IPS-15b (cell line): ENCODE data around the gene NAPA.

ENCODE experiments used
- H3K27me3 ChIP-seq: one replicate; pipeline ENCODE4 v1.6.1; 2013; ENCODE audit warnings: low read length; ENCODE audit not compliant: control insufficient read depth, insufficient read depth
- H3K36me3 ChIP-seq: one replicate; pipeline ENCODE4 v1.6.1; 2013; ENCODE audit warnings: low read length; ENCODE audit not compliant: control insufficient read depth, insufficient read depth
- H3K4me1 ChIP-seq: one replicate; pipeline ENCODE4 v1.6.1; 2013; ENCODE audit warnings: mild to moderate bottlenecking, low read length; ENCODE audit not compliant: control insufficient read depth, insufficient read depth
- H3K4me3 ChIP-seq: one replicate; pipeline ENCODE4 v1.5.1; 2013; ENCODE audit warnings: low read depth, low read length
- H3K9ac ChIP-seq: one replicate; pipeline ENCODE4 v1.6.1; 2013; ENCODE audit warnings: low read depth, mild to moderate bottlenecking, low read length
- H3K9me3 ChIP-seq: one replicate; pipeline ENCODE4 v1.6.1; 2013; ENCODE audit warnings: mild to moderate bottlenecking, low read length; ENCODE audit not compliant: control insufficient read depth, insufficient read depth

NAPA gene

DNA sequence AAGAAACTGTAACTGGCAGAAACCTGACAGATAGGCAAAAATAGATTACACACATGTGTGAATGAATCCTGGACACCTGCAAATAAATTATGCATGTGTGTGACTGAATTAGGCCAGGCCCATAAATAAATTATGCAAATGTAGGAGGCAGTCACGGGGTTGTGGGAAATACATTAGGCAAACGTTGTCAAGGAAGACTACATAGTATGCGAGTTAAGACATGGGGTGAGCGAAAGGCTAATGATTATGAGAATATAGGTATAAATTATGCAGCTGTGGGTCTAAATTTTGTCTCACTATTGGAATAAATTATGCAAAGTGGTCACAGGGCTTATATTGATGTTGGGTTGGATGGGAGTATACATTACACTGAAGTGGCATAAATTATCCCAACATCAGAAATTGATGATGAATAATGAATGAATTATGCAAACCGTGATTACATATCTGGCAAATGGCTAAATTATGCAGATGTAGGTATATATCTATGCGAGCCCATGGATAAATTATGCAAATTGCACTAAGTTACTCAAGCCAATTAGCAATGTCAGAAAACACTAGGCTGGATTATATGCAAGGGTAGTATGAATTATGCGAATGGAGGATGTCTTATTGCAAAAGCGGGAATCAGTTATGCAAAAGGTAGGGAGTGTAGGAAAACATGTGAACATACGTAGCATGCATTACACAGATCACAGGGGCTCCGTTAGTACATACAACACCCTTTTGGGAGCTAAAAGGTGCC is 50.0 kb downstream of the NAPA start:
- H3K36me3 ChIP-seq, result peaks cover 4% of the 10 kb centered on the region
- no peaks in the 10 kb centered on the region for H3K27me3 ChIP-seq
- H3K4me1 ChIP-seq, result peaks cover 12% of the 10 kb centered on the region
- H3K4me3 ChIP-seq, result no peak overlapping the region
- no peak overlapping the region for H3K9ac ChIP-seq
- H3K9me3 ChIP-seq, result no peaks in the 10 kb centered on the region

DNA sequence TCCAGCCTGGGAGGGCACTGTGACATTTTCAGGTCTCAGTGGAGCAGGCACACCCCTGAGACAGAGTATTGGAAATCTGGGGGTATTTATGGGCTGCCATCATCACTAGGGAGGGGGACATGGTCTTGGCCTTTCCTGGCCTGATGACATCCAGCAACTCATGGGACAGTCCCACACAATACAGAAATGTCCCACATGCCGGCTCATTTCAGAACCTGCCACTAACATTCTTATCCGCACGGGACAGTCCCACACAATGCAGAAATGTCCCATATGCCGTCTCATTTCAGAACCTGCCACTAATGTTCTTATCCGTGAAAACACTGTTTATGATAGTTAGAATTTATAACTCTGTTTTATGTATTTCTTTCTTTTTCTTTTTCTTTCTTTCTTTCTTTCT is 53.0 kb downstream of the NAPA start:
- H3K9me3 ChIP-seq, result no peaks in the 10 kb centered on the region
- no peak overlapping the region for H3K4me3 ChIP-seq
- peaks cover 17% of the 10 kb centered on the region for H3K27me3 ChIP-seq
- peaks cover 5% of the 10 kb centered on the region for H3K4me1 ChIP-seq
- peaks cover 4% of the 10 kb centered on the region for H3K36me3 ChIP-seq
- H3K9ac ChIP-seq, result no peak overlapping the region

- H3K36me3 ChIP-seq, result no peaks in the 10 kb centered on the region
- no peak overlapping the region for H3K9ac ChIP-seq
- H3K9me3 ChIP-seq, result no peaks in the 10 kb centered on the region
- H3K4me3 ChIP-seq, result no peak overlapping the region
- H3K4me1 ChIP-seq, result no peaks in the 10 kb centered on the region
- peaks cover 20% of the 10 kb centered on the region for H3K27me3 ChIP-seq
Observed at GRCh38 chr19:47459477-47459876, 55.4 kb downstream of the NAPA start.

- H3K27me3 ChIP-seq, result peaks cover 20% of the 10 kb centered on the region
- no peak overlapping the region for H3K9ac ChIP-seq
- no peaks in the 10 kb centered on the region for H3K4me1 ChIP-seq
Observed at GRCh38 chr19:47458672-47459071, 56.2 kb downstream of the NAPA start.

GRCh38 chr19:47456721-47457474 is 58.0 kb downstream of the NAPA start:
- H3K4me3 ChIP-seq, result peak overlapping the region; percentile 39
- H3K27me3 ChIP-seq, result peaks cover 20% of the 10 kb centered on the region
- no peaks in the 10 kb centered on the region for H3K9me3 ChIP-seq
- no peak overlapping the region for H3K9ac ChIP-seq
- H3K4me1 ChIP-seq, result no peaks in the 10 kb centered on the region
- peaks cover 3% of the 10 kb centered on the region for H3K36me3 ChIP-seq

More at GRCh38 chr19:47458672-47459071, 56.2 kb downstream of the NAPA start:
- Histone ChIP-seq H3K36me3 (no peaks in the 10 kb centered on the region), H3K9me3 (no peaks in the 10 kb centered on the region), H3K4me3 (no peak overlapping the region)

DNA sequence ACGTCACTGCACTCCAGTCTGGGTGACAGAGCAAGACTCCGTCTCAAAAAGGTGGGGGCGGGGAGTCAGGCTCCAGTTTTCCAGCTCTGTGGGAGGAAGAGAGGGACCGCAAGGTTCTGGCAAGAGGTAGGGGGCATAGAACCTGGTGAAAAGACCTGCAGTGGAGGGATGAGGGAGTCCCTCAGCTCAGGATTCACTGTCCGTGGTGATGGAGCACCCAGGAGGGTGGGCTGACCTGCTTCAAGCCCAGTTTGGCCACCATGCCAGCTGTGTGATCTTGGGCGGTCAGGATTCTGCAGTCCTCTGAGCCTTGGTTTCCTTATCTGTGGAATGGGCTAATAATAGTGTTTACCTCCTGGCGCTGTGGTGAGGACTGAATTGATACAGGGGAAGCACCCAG is 64.4 kb downstream of the NAPA start:
- H3K27me3 ChIP-seq, result peaks cover 5% of the 10 kb centered on the region
- H3K36me3 ChIP-seq, result peaks cover 3% of the 10 kb centered on the region
- H3K9ac ChIP-seq, result no peak overlapping the region
- no peaks in the 10 kb centered on the region for H3K9me3 ChIP-seq
- peaks cover 9% of the 10 kb centered on the region for H3K4me1 ChIP-seq
- H3K4me3 ChIP-seq, result no peak overlapping the region

DNA sequence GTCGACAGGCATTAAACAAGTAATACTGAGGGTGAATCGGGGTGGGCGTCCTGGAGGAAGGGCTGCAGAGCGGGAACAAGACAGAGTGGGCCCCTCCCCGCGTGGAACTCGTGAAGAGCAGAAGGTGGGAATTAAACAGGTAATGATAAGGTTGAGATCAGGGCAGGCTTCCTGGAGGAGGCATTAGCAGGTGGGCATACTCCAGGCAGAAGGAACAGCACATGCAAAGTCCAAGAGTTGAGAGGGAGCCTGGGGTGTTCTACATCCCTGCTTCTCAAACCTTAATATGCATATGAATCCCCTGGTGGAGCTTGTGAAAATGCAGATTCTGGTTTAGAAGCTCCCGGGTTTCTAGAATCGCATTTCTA is 66.5 kb downstream of the NAPA start:
- Histone ChIP-seq H3K9me3 (no peaks in the 10 kb centered on the region), H3K4me3 (peak overlapping the region; percentile 64), H3K27me3 (peaks cover 5% of the 10 kb centered on the region), H3K9ac (peak overlapping the region; percentile 60), H3K36me3 (peaks cover under 1% of the 10 kb centered on the region), H3K4me1 (peaks cover 9% of the 10 kb centered on the region)

- Histone ChIP-seq H3K9ac (no peak overlapping the region), H3K4me1 (peaks cover 9% of the 10 kb centered on the region), H3K27me3 (peaks cover 5% of the 10 kb centered on the region), H3K36me3 (no peaks in the 10 kb centered on the region), H3K9me3 (no peaks in the 10 kb centered on the region), H3K4me3 (peak overlapping the region; percentile 77)
Observed at GRCh38 chr19:47447470-47448359, 67.1 kb downstream of the NAPA start.

DNA sequence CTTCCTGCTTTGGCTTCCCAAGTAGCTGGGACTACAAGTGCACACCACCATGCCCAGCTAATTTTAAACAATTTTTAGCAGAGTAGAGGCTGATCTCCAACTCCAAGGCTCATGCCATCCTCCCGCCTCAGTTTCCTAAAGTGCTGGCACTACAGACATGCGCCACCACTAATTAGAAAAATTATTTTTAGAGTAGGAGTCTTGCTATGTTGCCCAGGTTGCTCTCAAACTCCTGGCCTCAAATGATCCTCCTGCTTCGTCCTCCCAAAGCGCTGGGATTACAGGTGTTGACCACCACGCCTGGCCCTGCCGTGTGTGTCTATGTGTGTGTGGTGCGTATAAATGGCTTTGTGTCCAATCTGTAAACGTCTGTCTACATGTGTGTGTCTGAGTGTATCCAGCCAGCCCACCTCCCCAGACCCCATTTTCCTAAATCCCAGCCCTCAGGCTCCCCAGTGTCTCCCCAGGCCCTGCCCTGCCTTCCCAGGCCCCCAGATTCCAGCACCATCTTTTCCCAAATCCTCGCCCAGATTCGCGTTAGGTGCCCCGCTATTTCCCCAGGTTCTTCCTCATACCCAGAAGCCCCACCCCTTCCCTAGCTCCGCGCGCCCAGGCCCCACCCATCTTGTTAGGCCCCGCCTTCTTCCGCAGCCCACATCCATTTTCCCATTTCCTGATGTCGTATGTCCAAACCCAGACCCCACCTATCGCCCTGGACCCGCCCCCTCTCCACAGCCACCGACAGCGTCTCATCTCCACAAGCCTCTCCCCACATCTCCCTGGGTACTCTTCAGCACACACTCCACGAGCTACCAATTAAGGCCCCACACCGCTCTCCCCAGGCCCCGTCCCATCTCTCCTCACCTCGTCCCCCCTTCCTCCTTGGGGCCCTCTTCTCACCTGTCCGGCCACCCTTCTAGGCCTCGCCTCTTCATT is 68.1 kb downstream of the NAPA start:
- Histone ChIP-seq H3K36me3 (no peaks in the 10 kb centered on the region), H3K27me3 (peaks cover 5% of the 10 kb centered on the region), H3K4me1 (peaks cover 9% of the 10 kb centered on the region), H3K9ac (no peak overlapping the region), H3K9me3 (no peaks in the 10 kb centered on the region), H3K4me3 (peak overlapping the region; percentile 77)

DNA sequence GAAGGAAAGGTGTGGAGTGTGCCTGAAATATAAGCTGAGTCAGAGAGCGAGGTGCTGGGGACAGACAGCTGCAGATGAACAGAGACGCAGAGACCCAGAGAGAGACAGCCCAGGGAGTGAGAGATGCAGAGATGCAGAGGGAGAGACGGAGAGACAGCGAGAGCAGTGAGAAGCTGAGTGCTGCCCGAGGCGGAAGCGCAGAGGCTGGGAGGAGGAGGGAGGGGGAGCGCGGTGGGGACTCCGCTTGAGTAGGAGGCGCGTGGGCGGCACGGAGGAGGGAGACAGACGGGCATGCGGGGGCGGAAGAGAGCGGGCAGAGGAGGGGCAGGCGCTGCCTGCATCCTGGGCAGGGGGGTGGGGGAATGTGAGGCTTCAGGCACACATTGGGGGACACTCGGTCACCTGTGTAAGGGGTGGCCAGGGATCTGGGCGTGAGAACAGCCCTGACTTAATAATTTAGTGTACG is 68.9 kb downstream of the NAPA start:
- H3K4me1 ChIP-seq, result peaks cover 9% of the 10 kb centered on the region
- peaks cover 5% of the 10 kb centered on the region for H3K27me3 ChIP-seq
- no peaks in the 10 kb centered on the region for H3K9me3 ChIP-seq
- no peak overlapping the region for H3K9ac ChIP-seq
- no peaks in the 10 kb centered on the region for H3K36me3 ChIP-seq
- peak overlapping the region; percentile 45 for H3K4me3 ChIP-seq

DNA sequence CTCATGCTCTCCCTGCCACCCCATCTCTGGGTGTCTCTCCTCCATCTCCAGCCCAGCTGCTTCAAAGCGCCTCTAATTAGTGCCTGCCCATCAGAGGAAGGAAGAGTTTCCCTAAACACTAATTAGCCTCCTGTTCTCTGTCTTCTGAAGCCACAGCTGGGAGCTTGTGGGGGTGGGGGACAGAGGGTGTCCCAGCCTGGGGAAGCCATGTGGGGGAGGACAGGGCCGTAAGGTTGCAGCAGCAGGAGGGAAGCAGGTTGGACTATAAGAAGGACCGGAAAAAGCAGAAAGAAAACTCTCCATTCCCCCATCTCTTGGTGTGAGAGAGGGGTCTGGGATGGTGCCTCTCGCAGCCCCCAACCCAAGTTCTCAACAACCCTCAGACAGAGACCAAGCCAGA is 69.3 kb downstream of the NAPA start:
- H3K4me1 ChIP-seq, result peaks cover 9% of the 10 kb centered on the region
- H3K9me3 ChIP-seq, result no peaks in the 10 kb centered on the region
- H3K36me3 ChIP-seq, result no peaks in the 10 kb centered on the region
- H3K27me3 ChIP-seq, result peaks cover 5% of the 10 kb centered on the region
- H3K4me3 ChIP-seq, result peak overlapping the region; percentile 45
- H3K9ac ChIP-seq, result no peak overlapping the region
